GM23338 (cell line): ENCODE data around the gene ZSWIM9. TPM values are rescaled to one million over a fixed set of nuclear protein-coding genes. Genes with fewer than 3 reads are reported as not detected.

Experiments used
- ATAC-seq: fragments of 200-7000 bp; cut with Tn5 transposase; 3 replicates; pipeline ENCODE4 v1.9.1; 2020
- DNase-seq: peaks from one replicate; pipeline ENCODE4 v3.0.0-alpha.2; 2015; ENCODE audit warnings: low spot score
- H2AFZ ChIP-seq: fragments of 200-600 bp; sonication (generic); 2 replicates; pipeline ENCODE4 v1.8.0; 2016; ENCODE audit warnings: antibody characterized with exemption, mild to moderate bottlenecking, moderate library complexity
- H3F3A ChIP-seq: fragments of 200-600 bp; sonication (generic); replicated peaks from 2 replicates; pipeline ENCODE4 v1.8.0; 2017; ENCODE audit warnings: antibody characterized with exemption, mixed run types, low read depth
- H3K27ac ChIP-seq: fragments of 200-600 bp; sonication (generic); 2 replicates; pipeline ENCODE4 v1.6.1; 2016; ENCODE audit warnings: low read depth
- H3K27me3 ChIP-seq: fragments of 200-600 bp; sonication (generic); 2 replicates; pipeline ENCODE4 v1.8.0; 2016; ENCODE audit warnings: mild to moderate bottlenecking, mixed run types, moderate library complexity; ENCODE audit not compliant: insufficient read depth
- H3K36me3 ChIP-seq: fragments of 200-600 bp; sonication (generic); 2 replicates; pipeline ENCODE4 v1.8.0; 2016; ENCODE audit warnings: mild to moderate bottlenecking; ENCODE audit not compliant: insufficient read depth
- H3K4me1 ChIP-seq: fragments of 200-600 bp; sonication (generic); 2 replicates; pipeline ENCODE4 v1.8.0; 2016; ENCODE audit warnings: mild to moderate bottlenecking, moderate library complexity; ENCODE audit not compliant: insufficient read depth
- H3K4me2 ChIP-seq: fragments of 200-600 bp; sonication (generic); 2 replicates; pipeline ENCODE4 v1.7.1; 2017; ENCODE audit warnings: mixed run types
- H3K4me3 ChIP-seq: fragments of 200-600 bp; sonication (generic); 2 replicates; pipeline ENCODE4 v1.6.1; 2016; ENCODE audit warnings: mixed run types
- H3K79me2 ChIP-seq: fragments of 200-600 bp; sonication (generic); replicated peaks from 2 replicates; pipeline ENCODE4 v1.8.0; 2017; ENCODE audit warnings: mild to moderate bottlenecking; ENCODE audit not compliant: insufficient read depth
- H3K9me2 ChIP-seq: fragments of 200-600 bp; sonication (generic); 2 replicates; pipeline ENCODE4 v1.8.0; 2017; ENCODE audit not compliant: insufficient read depth
- H4K20me1 ChIP-seq: fragments of 200-600 bp; sonication (generic); replicated peaks from 2 replicates; pipeline ENCODE4 v1.8.0; 2017; ENCODE audit warnings: mild to moderate bottlenecking; ENCODE audit not compliant: insufficient read depth
- H3K27ac Mint-ChIP-seq: 2 replicates; pipeline ENCODE4 v1.8.0; 2020; ENCODE audit warnings: inconsistent platforms, mild to moderate bottlenecking, moderate library complexity, mixed read lengths
- H3K27me3 Mint-ChIP-seq: 3 replicates; pipeline ENCODE4 v1.8.0; 2022; ENCODE audit warnings: low read depth, mild to moderate bottlenecking, moderate library complexity, mixed read lengths, inconsistent platforms; ENCODE audit not compliant: insufficient read depth, poor library complexity
- H3K36me3 Mint-ChIP-seq: 3 replicates; pipeline ENCODE4 v1.8.0; 2021; ENCODE audit warnings: low read depth, mild to moderate bottlenecking, inconsistent platforms, moderate library complexity, mixed read lengths
- H3K4me1 Mint-ChIP-seq: 3 replicates; pipeline ENCODE4 v1.8.0; 2020; ENCODE audit warnings: mild to moderate bottlenecking, inconsistent platforms, mixed read lengths
- H3K4me3 Mint-ChIP-seq: 3 replicates; pipeline ENCODE4 v1.8.0; 2021; ENCODE audit warnings: moderate library complexity, mild to moderate bottlenecking, inconsistent platforms, mixed read lengths
- H3K9me3 Mint-ChIP-seq: 3 replicates; pipeline ENCODE4 v1.8.0; 2020; ENCODE audit warnings: moderate library complexity, mild to moderate bottlenecking, inconsistent platforms, mixed read lengths
- CTCF ChIP-seq, 2 experiments: fragments of 200-600 bp in 1 of 2; sonication (generic) in 1 of 2; conservative IDR thresholded peaks; 2 replicates each; pipeline versions ENCODE4 v1.5.1 to v1.6.1; 2016 to 2017; ENCODE audit warnings: antibody characterized with exemption in 2 of 2, low read depth in 2 of 2, mild to moderate bottlenecking in 2 of 2, moderate library complexity in 1 of 2
- ETS1 ChIP-seq: IDR thresholded peaks from 2 replicates; pipeline ENCODE4 v1.6.1; 2016; ENCODE audit warnings: antibody characterized with exemption
- POLR2AphosphoS5 ChIP-seq: IDR thresholded peaks from 2 replicates; pipeline ENCODE4 v1.6.1; 2016; ENCODE audit warnings: antibody characterized with exemption, low read depth
- ZNF114 ChIP-seq: fragments of 250-450 bp; sonication (Bioruptor Pico); IDR thresholded peaks from 2 replicates; pipeline ENCODE4 v1.5.0; 2020; ENCODE audit warnings: mild to moderate bottlenecking, moderate library complexity
- ZNF331 ChIP-seq: fragments of 250-450 bp; sonication (Bioruptor Pico); IDR thresholded peaks from 2 replicates; pipeline ENCODE4 v1.5.0; 2020; ENCODE audit warnings: low read depth, mild to moderate bottlenecking, moderate library complexity
- ZNF462 ChIP-seq: fragments of 250-450 bp; sonication (Bioruptor Pico); IDR thresholded peaks from 2 replicates; pipeline ENCODE4 v1.5.0; 2020; ENCODE audit warnings: mild to moderate bottlenecking, moderate library complexity
- polyA plus RNA-seq: library from polyadenylated mRNA; unstranded; fragments of >200 nt; fragmentation: Nextera tagmentation; extraction: Ambion mirVana; gene quantifications from 2 replicates; pipeline ENCODE4 v1.2.1, GENCODE V29; 2016
- total RNA-seq: library from RNA; depleted of rRNA; stranded (reverse); fragments of >200 nt; shearing (Covaris generic); gene quantifications from 2 replicates; pipeline ENCODE4 v1.2.3, GENCODE V29; 2014

ZSWIM9 gene
- total and polyA plus RNA-seq, 2 experiments from 2014 or later = 2.9 to 9.1 TPM

GRCh38 chr19:48147597-48148175 is 22.8 kb upstream of the ZSWIM9 start:
- ATAC-seq (no peak), DNase-seq (no peak)
- Histone ChIP-seq H3K4me3 (no peak overlapping the region), H3K36me3 (peaks cover 38% of the 10 kb centered on the region), H3K4me1 (no peaks in the 10 kb centered on the region), H4K20me1 (peaks cover 6% of the 10 kb centered on the region), H3K79me2 (no peaks in the 10 kb centered on the region), H3F3A (no peaks in the 10 kb centered on the region), H3K27me3 (no peaks in the 10 kb centered on the region), H2AFZ (no peak overlapping the region), H3K27ac (no peak overlapping the region), H3K4me2 (no peak overlapping the region), H3K9me2 (no peaks in the 10 kb centered on the region)
- peaks cover 2% of the 10 kb centered on the region for H3K27me3 Mint-ChIP-seq
- H3K4me3 Mint-ChIP-seq = no peak overlapping the region
- H3K9me3 Mint-ChIP-seq = no peaks in the 10 kb centered on the region
- H3K4me1 Mint-ChIP-seq = no peaks in the 10 kb centered on the region
- H3K36me3 Mint-ChIP-seq = peaks cover 79% of the 10 kb centered on the region
- no peak overlapping the region for H3K27ac Mint-ChIP-seq
- TF ChIP-seq ETS1 (no peak), CTCF (conservative IDR thresholded peaks at IDR 0.05; ENCODE audit: low read depth in 2 of 2) (no peak), ZNF331 (CRISPR knock-in tag) (no peak)

- H3K27me3 Mint-ChIP-seq = peaks cover 2% of the 10 kb centered on the region
- no peak for DNase-seq
- H3K36me3 Mint-ChIP-seq = peaks cover 70% of the 10 kb centered on the region
- no peaks in the 10 kb centered on the region for H3K27me3 ChIP-seq
- H3K4me2 ChIP-seq = no peak overlapping the region
- H3K36me3 ChIP-seq = peaks cover 38% of the 10 kb centered on the region
- H2AFZ ChIP-seq = no peak overlapping the region
- no peaks in the 10 kb centered on the region for H3K79me2 ChIP-seq
- H3K4me3 Mint-ChIP-seq = no peak overlapping the region
- no peaks in the 10 kb centered on the region for H3K9me3 Mint-ChIP-seq
- no peaks in the 10 kb centered on the region for H3K4me1 Mint-ChIP-seq
- no peaks in the 10 kb centered on the region for H3K9me2 ChIP-seq
- TF ChIP-seq ZNF114 (CRISPR knock-in tag) (no peak), POLR2AphosphoS5 (no peak), ZNF462 (CRISPR knock-in tag) (no peak)
- no peak overlapping the region for H3K27ac Mint-ChIP-seq
- H4K20me1 ChIP-seq = peaks cover 6% of the 10 kb centered on the region
- H3K4me1 ChIP-seq = no peaks in the 10 kb centered on the region
- no peak overlapping the region for H3K4me3 ChIP-seq
- no peak overlapping the region for H3K27ac ChIP-seq
- ATAC-seq = no peak
- no peaks in the 10 kb centered on the region for H3F3A ChIP-seq
These were observed 21.9 kb upstream of the ZSWIM9 start for GRCh38 chr19:48148576-48148975.
